NB4 (cell line): ENCODE results near the gene PUSL1.

Experiments
- DNase-seq: peaks from one replicate; pipeline ENCODE4 v3.0.0; 2010; ENCODE audit warnings: low read depth
- H3K4me3 ChIP-seq: one replicate; pipeline ENCODE4 v1.5.1; 2011; ENCODE audit warnings: mild to moderate bottlenecking, low read depth, low read length, moderate library complexity
- MAX ChIP-seq: IDR thresholded peaks from 2 replicates; pipeline ENCODE4 v1.6.1; 2011; ENCODE audit warnings: low read depth, low read length
- MYC ChIP-seq: IDR thresholded peaks from 2 replicates; pipeline ENCODE4 v1.6.1; 2011; ENCODE audit warnings: low read depth, low read length
- POLR2A ChIP-seq: IDR thresholded peaks from 2 replicates; pipeline ENCODE4 v1.6.1; 2011; ENCODE audit warnings: mild to moderate bottlenecking; ENCODE audit not compliant: insufficient read length; ENCODE audit errors: extremely low read depth
- TF ChIP-seq, protein P1 (sequence below): IDR thresholded peaks from one replicate; pipeline ENCODE4 v1.5.1; 2012; ENCODE audit warnings: low read depth, low read length

The PUSL1 gene

DNA sequence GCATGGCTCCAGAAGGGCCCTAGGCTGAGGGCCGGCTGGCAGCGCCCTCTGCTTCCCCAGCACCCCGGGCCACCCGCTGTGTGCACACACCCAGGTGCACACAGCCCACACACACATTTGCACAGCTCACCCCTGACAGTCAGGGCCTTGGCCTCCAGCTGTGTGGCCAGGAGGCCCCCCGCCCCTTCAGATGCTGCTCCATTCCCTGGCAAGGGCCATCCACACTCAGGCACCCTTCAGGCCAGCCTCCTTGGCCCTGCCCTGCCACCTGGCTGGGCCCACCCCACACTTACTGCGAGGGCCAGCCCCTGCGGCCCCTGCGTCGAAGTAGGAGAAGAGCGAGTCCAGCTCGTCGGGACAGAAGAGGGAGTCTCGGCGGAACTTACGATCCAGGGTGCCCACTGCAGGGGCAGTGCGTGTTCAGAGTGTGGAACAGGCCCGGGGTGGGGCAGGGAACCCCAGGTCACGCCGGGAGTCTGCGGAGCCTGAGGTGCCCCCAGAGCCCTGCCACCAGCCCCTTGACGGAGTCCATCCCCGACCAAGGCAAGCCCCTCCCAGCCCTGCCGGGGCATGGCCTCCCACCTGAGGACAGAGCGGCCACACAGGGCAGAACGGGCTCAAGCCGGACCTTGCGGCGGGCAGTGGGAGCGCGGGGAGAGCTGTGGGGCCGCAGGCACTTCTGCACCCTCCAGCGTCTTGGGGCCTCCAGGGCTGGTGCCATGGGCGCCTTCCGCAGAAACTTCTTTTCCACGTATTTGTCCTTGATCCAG, 13.1 kb upstream of the PUSL1 start:
- H3K4me3 ChIP-seq = no peak overlapping the region
- no peak for DNase-seq
- TF ChIP-seq, protein P1, sequence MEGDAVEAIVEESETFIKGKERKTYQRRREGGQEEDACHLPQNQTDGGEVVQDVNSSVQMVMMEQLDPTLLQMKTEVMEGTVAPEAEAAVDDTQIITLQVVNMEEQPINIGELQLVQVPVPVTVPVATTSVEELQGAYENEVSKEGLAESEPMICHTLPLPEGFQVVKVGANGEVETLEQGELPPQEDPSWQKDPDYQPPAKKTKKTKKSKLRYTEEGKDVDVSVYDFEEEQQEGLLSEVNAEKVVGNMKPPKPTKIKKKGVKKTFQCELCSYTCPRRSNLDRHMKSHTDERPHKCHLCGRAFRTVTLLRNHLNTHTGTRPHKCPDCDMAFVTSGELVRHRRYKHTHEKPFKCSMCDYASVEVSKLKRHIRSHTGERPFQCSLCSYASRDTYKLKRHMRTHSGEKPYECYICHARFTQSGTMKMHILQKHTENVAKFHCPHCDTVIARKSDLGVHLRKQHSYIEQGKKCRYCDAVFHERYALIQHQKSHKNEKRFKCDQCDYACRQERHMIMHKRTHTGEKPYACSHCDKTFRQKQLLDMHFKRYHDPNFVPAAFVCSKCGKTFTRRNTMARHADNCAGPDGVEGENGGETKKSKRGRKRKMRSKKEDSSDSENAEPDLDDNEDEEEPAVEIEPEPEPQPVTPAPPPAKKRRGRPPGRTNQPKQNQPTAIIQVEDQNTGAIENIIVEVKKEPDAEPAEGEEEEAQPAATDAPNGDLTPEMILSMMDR = no peak
- no peak for TF ChIP-seq MAX
- TF ChIP-seq POLR2A = no peak
- no peak for TF ChIP-seq MYC

- no peak for DNase-seq
- no peak overlapping the region for H3K4me3 ChIP-seq
- TF ChIP-seq POLR2A (no peak), MYC (no peak), MAX (no peak)
- TF ChIP-seq, protein P1 = no peak
Measured at GRCh38 chr1:1296070-1297061, 12.0 kb upstream of the PUSL1 start.

DNA sequence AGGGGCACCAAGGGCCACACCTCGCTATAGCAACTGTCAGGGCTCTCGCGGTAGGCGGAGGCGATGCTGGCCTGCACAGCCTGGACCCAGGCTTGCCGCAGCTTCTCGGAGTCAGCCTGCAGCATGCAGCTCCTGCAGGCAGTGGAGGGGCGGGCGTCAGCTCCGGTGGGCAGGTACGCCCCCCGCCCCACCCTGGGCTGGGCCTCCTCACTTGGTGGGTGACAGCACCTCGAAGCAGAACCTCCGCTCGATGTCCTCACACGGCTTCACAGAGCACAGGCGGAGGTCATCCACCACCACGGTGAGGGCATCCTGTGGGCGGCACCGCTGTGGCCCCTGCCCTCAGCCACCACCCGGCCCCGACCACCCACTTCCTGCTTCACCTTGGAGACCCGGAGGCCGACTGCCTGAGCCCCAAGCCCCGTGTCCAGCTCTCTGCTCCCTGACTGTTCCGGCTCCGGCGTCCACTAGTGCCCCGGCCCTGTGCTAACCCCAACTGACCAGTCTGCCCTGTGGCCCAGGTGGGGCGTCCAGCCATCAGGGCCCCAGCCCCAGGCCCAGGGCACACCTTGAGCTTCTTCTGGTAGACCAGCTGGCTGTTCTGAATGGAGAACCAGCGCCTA, 10.5 kb upstream of the PUSL1 start:
- no peak for TF ChIP-seq POLR2A
- TF ChIP-seq, protein P1 = no peak
- no peak for TF ChIP-seq MYC
- no peak for TF ChIP-seq MAX
- H3K4me3 ChIP-seq = no peak overlapping the region
- no peak for DNase-seq

- DNase-seq = peak; percentile 46
- no peak overlapping the region for H3K4me3 ChIP-seq
- TF ChIP-seq, protein P1 = no peak
- peak; percentile 15; the same call in 1 of the 2 replicates for TF ChIP-seq MAX
Measured at GRCh38 chr1:1298861-1299685, 9.3 kb upstream of the PUSL1 start.

GRCh38 chr1:1299686-1300351, 8.6 kb upstream of the PUSL1 start:
- DNase-seq = no peak
- H3K4me3 ChIP-seq = no peak overlapping the region
- TF ChIP-seq MAX (no peak), POLR2A (no peak)
